GM18907 (cell line): ENCODE results near the gene CPLANE2.
"Not testable (repeated sequence)": the region's sequence is repeated elsewhere in the genome, so short reads cannot be mapped to it uniquely, and the experiment has no call there.

Experiments
- ATAC-seq: cut with Tn5 transposase; IDR thresholded peaks from one replicate; pipeline ENCODE4 v1.9.1; 2021; ENCODE audit warnings: mild to moderate bottlenecking, moderate library complexity; ENCODE audit not compliant: unreplicated experiment

The CPLANE2 gene

GRCh38 chr1:16249596-16250241 is 12.7 kb upstream of the CPLANE2 start:
- ATAC-seq, result no peak

- no peak for ATAC-seq
Observed at GRCh38 chr1:16248603-16249516, 11.9 kb upstream of the CPLANE2 start.

GRCh38 chr1:16248007-16248436 is 11.0 kb upstream of the CPLANE2 start:
- ATAC-seq, result no peak

GRCh38 chr1:16247441-16247840 is 10.5 kb upstream of the CPLANE2 start:
- no peak for ATAC-seq

GRCh38 chr1:16246961-16247360 is 10.0 kb upstream of the CPLANE2 start:
- ATAC-seq, result no peak

- not testable (repeated sequence) for ATAC-seq
Observed at GRCh38 chr1:16246239-16246638, 9.3 kb upstream of the CPLANE2 start.

GRCh38 chr1:16245476-16246196 is 8.7 kb upstream of the CPLANE2 start:
- ATAC-seq, result no peak

GRCh38 chr1:16244650-16245285 is 7.8 kb upstream of the CPLANE2 start:
- ATAC-seq, result no peak

- no peak for ATAC-seq
Observed at GRCh38 chr1:16243936-16244649, 7.1 kb upstream of the CPLANE2 start.

GRCh38 chr1:16243215-16243610 is 6.2 kb upstream of the CPLANE2 start:
- no peak for ATAC-seq

GRCh38 chr1:16242556-16243214 is 5.7 kb upstream of the CPLANE2 start:
- ATAC-seq, result no peak

- no peak for ATAC-seq
Observed at GRCh38 chr1:16241221-16241708, 4.3 kb upstream of the CPLANE2 start.

GRCh38 chr1:16239972-16240491 is 3.0 kb upstream of the CPLANE2 start:
- no peak for ATAC-seq

GRCh38 chr1:16237343-16237830 is 404 bp upstream of the CPLANE2 start:
- no peak for ATAC-seq

- peak; percentile 45 for ATAC-seq
Observed at GRCh38 chr1:16235944-16236510, 956 bp downstream of the CPLANE2 start.

- ATAC-seq, result no peak
Observed at GRCh38 chr1:16235347-16235746, 1.6 kb downstream of the CPLANE2 start.

GRCh38 chr1:16233431-16233830 is 3.6 kb downstream of the CPLANE2 start:
- ATAC-seq, result no peak

GRCh38 chr1:16232316-16232710 is 4.7 kb downstream of the CPLANE2 start:
- ATAC-seq, result no peak
